Trophoblast cell (in vitro differentiated cells and primary cell): ENCODE results near the gene ZNF48.

Experiments
- DNase-seq, 2 donors: peaks; one replicate each; pipeline ENCODE4 v3.0.0-alpha.2; 2016
- H2AFZ ChIP-seq: 2 replicates; pipeline ENCODE4 v1.6.1; 2013; ENCODE audit warnings: low read length, moderate library complexity, mild to moderate bottlenecking; ENCODE audit not compliant: insufficient read depth, poor library complexity
- H2AK5ac ChIP-seq: 2 replicates; pipeline ENCODE4 v1.6.1; 2013; ENCODE audit warnings: mild to moderate bottlenecking, low read length
- H2BK120ac ChIP-seq: 2 replicates; pipeline ENCODE4 v1.6.1; 2013; ENCODE audit warnings: low read length, mild to moderate bottlenecking, moderate library complexity; ENCODE audit not compliant: insufficient read depth, poor library complexity
- H2BK12ac ChIP-seq: 2 replicates; pipeline ENCODE4 v1.6.1; 2013; ENCODE audit warnings: mild to moderate bottlenecking, low read length, moderate library complexity
- H2BK5ac ChIP-seq: 2 replicates; pipeline ENCODE4 v1.6.1; 2013; ENCODE audit warnings: low read length, low read depth, moderate library complexity, mild to moderate bottlenecking; ENCODE audit not compliant: poor library complexity
- H3K14ac ChIP-seq: 2 replicates; pipeline ENCODE4 v1.6.1; 2013; ENCODE audit warnings: mild to moderate bottlenecking, low read length
- H3K18ac ChIP-seq: 2 replicates; pipeline ENCODE4 v1.6.1; 2013; ENCODE audit warnings: mild to moderate bottlenecking, low read length
- H3K23ac ChIP-seq: 2 replicates; pipeline ENCODE4 v1.6.1; 2013; ENCODE audit warnings: low read length
- H3K27ac ChIP-seq: 2 replicates; pipeline ENCODE4 v1.5.1; 2013; ENCODE audit warnings: low read depth, mild to moderate bottlenecking, inconsistent platforms, low read length, moderate library complexity
- H3K27me3 ChIP-seq: 2 replicates; pipeline ENCODE4 v1.6.1; 2013; ENCODE audit warnings: inconsistent platforms, mild to moderate bottlenecking, low read length, moderate library complexity; ENCODE audit not compliant: insufficient read depth
- H3K36me3 ChIP-seq, 2 experiments: 1 replicate in 1 of 2; 2 replicates in 1 of 2; pipeline ENCODE4 v1.6.1; 2013; ENCODE audit warnings: low read length in 2 of 2, mild to moderate bottlenecking in 2 of 2, moderate library complexity in 1 of 2; ENCODE audit not compliant: insufficient read depth in 2 of 2, control insufficient read depth in 1 of 2
- H3K4ac ChIP-seq: 2 replicates; pipeline ENCODE4 v1.6.1; 2013; ENCODE audit warnings: low read depth, mild to moderate bottlenecking, low read length, moderate library complexity
- H3K4me1 ChIP-seq, 2 experiments: 1 replicate in 1 of 2; 2 replicates in 1 of 2; pipeline ENCODE4 v1.6.1; 2013; ENCODE audit warnings: low read length in 2 of 2, mild to moderate bottlenecking in 2 of 2, moderate library complexity in 1 of 2; ENCODE audit not compliant: insufficient read depth in 2 of 2, control insufficient read depth in 1 of 2
- H3K4me2 ChIP-seq: 2 replicates; pipeline ENCODE4 v1.6.1; 2013; ENCODE audit warnings: inconsistent platforms, mild to moderate bottlenecking, low read length, moderate library complexity
- H3K4me3 ChIP-seq: 2 replicates; pipeline ENCODE4 v1.5.1; 2013; ENCODE audit warnings: mild to moderate bottlenecking, low read depth, low read length, inconsistent platforms
- H3K79me1 ChIP-seq: one replicate; pipeline ENCODE4 v1.6.1; 2013; ENCODE audit warnings: low read length
- H3K79me2 ChIP-seq: 2 replicates; pipeline ENCODE4 v1.6.1; 2013; ENCODE audit warnings: low read length, mild to moderate bottlenecking; ENCODE audit not compliant: control insufficient read depth, insufficient read depth, poor library complexity
- H3K9ac ChIP-seq: 2 replicates; pipeline ENCODE4 v1.6.1; 2013; ENCODE audit warnings: mild to moderate bottlenecking, low read length
- H3K9me3 ChIP-seq: 2 replicates; pipeline ENCODE4 v1.6.1; 2013; ENCODE audit warnings: low read depth, mild to moderate bottlenecking, control low read depth, inconsistent platforms, low read length; ENCODE audit not compliant: insufficient read depth
- H4K12ac ChIP-seq: 2 replicates; pipeline ENCODE4 v1.6.1; 2013; ENCODE audit warnings: low read depth, mild to moderate bottlenecking, low read length, moderate library complexity
- H4K8ac ChIP-seq: 2 replicates; pipeline ENCODE4 v1.6.1; 2013; ENCODE audit warnings: low read depth, mild to moderate bottlenecking, low read length, moderate library complexity
- H4K91ac ChIP-seq: one replicate; pipeline ENCODE4 v1.6.1; 2013; ENCODE audit warnings: low read depth, mild to moderate bottlenecking, low read length, moderate library complexity
- WGBS: extraction: QIAGEN DNeasy Blood & Tissue Kit; methylation state at CpG from one replicate; pipeline ENCODE4 v1.1.7; 2013; ENCODE audit warnings: missing lambda C conversion rate; ENCODE audit not compliant: insufficient read length, insufficient coverage; ENCODE audit errors: extremely low coverage; 5-methylcytosine and 5-hydroxymethylcytosine counted together

Gene ZNF48

GRCh38 chr16:30355144-30355953 is 39.9 kb upstream of the ZNF48 start, which contains the start of gene CD2BP2:
Gene CD2BP2, minus strand, starts transcription at chr16:30355308. Its CDS starts 627 bp downstream, at chr16:30354681.
- Histone ChIP-seq H3K9me3 (no peaks in the 10 kb centered on the region), H2BK12ac (peak within 1 kb of the TSS; percentile 29), H3K18ac (peak within 1 kb of the TSS; percentile 86), H3K4me1 (peaks cover 19 to 20% of the 10 kb centered on the region in 2 experiments), H3K36me3 (peaks cover 68 to 73% of the 10 kb centered on the region in 2 experiments), H2BK120ac (peak within 1 kb of the TSS; percentile 82), H4K12ac (peak within 1 kb of the TSS; percentile 86), H3K14ac (peak within 1 kb of the TSS; percentile 89), H4K8ac (peak within 1 kb of the TSS; percentile 90), H3K4ac (peak within 1 kb of the TSS; percentile 77), H3K27me3 (no peaks in the 10 kb centered on the region), H3K4me2 (peak within 1 kb of the TSS; percentile 58), H3K79me2 (peaks cover 10% of the 10 kb centered on the region), H2AFZ (peak within 1 kb of the TSS; percentile 58), H3K79me1 (peaks cover 15% of the 10 kb centered on the region), H3K23ac (no peak within 1 kb of the TSS), H3K27ac (peak within 1 kb of the TSS; percentile 79), H2AK5ac (peak within 1 kb of the TSS; percentile 69), H2BK5ac (peak within 1 kb of the TSS; percentile 87), H3K4me3 (peak within 1 kb of the TSS; percentile 98), H3K9ac (peak within 1 kb of the TSS; percentile 99), H4K91ac (peak within 1 kb of the TSS; percentile 93)
- DNase-seq = peak; percentile 100
- no CpG with 5 or more reads among the region's 45 CpGs for WGBS

- Histone ChIP-seq H3K4me1 (peaks cover 19 to 20% of the 10 kb centered on the region in 2 experiments), H3K4ac (peak overlapping the region; percentile 29), H3K14ac (peak overlapping the region; percentile 89), H3K9ac (peak overlapping the region; percentile 19), H3K4me3 (no peak overlapping the region), H2BK12ac (no peak overlapping the region), H3K23ac (no peak overlapping the region), H3K27ac (peak overlapping the region; percentile 79), H3K79me1 (peaks cover 15% of the 10 kb centered on the region), H3K79me2 (peaks cover 10% of the 10 kb centered on the region), H3K9me3 (no peaks in the 10 kb centered on the region), H4K91ac (peak overlapping the region; percentile 93), H3K36me3 (peaks cover 65 to 69% of the 10 kb centered on the region in 2 experiments), H4K8ac (peak overlapping the region; percentile 90), H3K27me3 (no peaks in the 10 kb centered on the region), H2BK120ac (peak overlapping the region; percentile 28), H2AFZ (peak overlapping the region; percentile 5), H3K4me2 (peak overlapping the region; percentile 58), H2BK5ac (peak overlapping the region; percentile 17), H2AK5ac (peak overlapping the region; percentile 69), H3K18ac (peak overlapping the region; percentile 22), H4K12ac (peak overlapping the region; percentile 76)
- no CpG with 5 or more reads among the region's 7 CpGs for WGBS
- no peak for DNase-seq
Observed at GRCh38 chr16:30355954-30356308, 39.3 kb upstream of the ZNF48 start.

GRCh38 chr16:30356401-30357084 is 38.7 kb upstream of the ZNF48 start:
- Histone ChIP-seq H4K8ac (peak overlapping the region; percentile 90), H2BK5ac (no peak overlapping the region), H2AK5ac (peak overlapping the region; percentile 9), H3K14ac (peak overlapping the region; percentile 4), H2BK12ac (no peak overlapping the region), H3K23ac (no peak overlapping the region), H3K36me3 (peaks cover 59 to 63% of the 10 kb centered on the region in 2 experiments), H3K4me3 (no peak overlapping the region), H3K4me2 (no peak overlapping the region), H3K9ac (no peak overlapping the region), H3K27me3 (no peaks in the 10 kb centered on the region), H3K79me1 (peaks cover 15% of the 10 kb centered on the region), H3K9me3 (no peaks in the 10 kb centered on the region), H2BK120ac (no peak overlapping the region), H4K91ac (peak overlapping the region; percentile 93), H4K12ac (peak overlapping the region; percentile 76), H3K4ac (no peak overlapping the region), H3K79me2 (peaks cover 10% of the 10 kb centered on the region), H2AFZ (peak overlapping the region; percentile 9), H3K27ac (peak overlapping the region; percentile 79), H3K4me1 (peaks cover 19 to 20% of the 10 kb centered on the region in 2 experiments), H3K18ac (no peak overlapping the region)
- DNase-seq = no peak
- no CpG with 5 or more reads among the region's 12 CpGs for WGBS

GRCh38 chr16:30357085-30357714 is 38.0 kb upstream of the ZNF48 start:
- Histone ChIP-seq H4K8ac (peak overlapping the region; percentile 19), H3K79me1 (peaks cover 15% of the 10 kb centered on the region), H2BK5ac (no peak overlapping the region), H4K12ac (peak overlapping the region; percentile 3), H2AFZ (no peak overlapping the region), H3K27me3 (no peaks in the 10 kb centered on the region), H3K4me2 (no peak overlapping the region), H3K27ac (peak overlapping the region; percentile 1), H2BK12ac (no peak overlapping the region), H3K14ac (no peak overlapping the region), H3K36me3 (peaks cover 52 to 58% of the 10 kb centered on the region in 2 experiments), H3K18ac (peak overlapping the region; percentile 25), H3K9me3 (no peaks in the 10 kb centered on the region), H2BK120ac (no peak overlapping the region), H3K79me2 (peaks cover 10% of the 10 kb centered on the region), H4K91ac (peak overlapping the region; percentile 39), H3K9ac (no peak overlapping the region), H2AK5ac (peak overlapping the region; percentile 30), H3K4ac (peak overlapping the region; percentile 10), H3K4me1 (peaks cover 19 to 20% of the 10 kb centered on the region in 2 experiments), H3K23ac (no peak overlapping the region), H3K4me3 (no peak overlapping the region)
- no CpG with 5 or more reads among the region's 5 CpGs for WGBS
- DNase-seq = no peak
